ENCODE data around the gene IRF5. TPM values are rescaled to one million over a fixed set of nuclear protein-coding genes. Genes with fewer than 3 reads are reported as not detected.

Gene IRF5
- total RNA-seq (2022) (11.4 and 13.4 TPM in 2 replicates), Bru-seq, nascent RNA (percentile 42 among the genes with signal in this experiment), BruChase-seq, experiment 1, labeled RNA remaining after a 6-hour chase (percentile 45 among the genes with signal in this experiment), BruChase-seq, experiment 2, labeled RNA remaining after a 2-hour chase (percentile 50 among the genes with signal in this experiment)
- long read RNA-seq, partial matches to known transcripts, result 1 of 10 reads
- long read RNA-seq, other reads (novel, unspliced or antisense), result 5 of 10 reads

GRCh38 chr7:128937647-128938543 lies at the start of gene IRF5:
Gene IRF5, plus strand, starts transcription at chr7:128937927. Its CDS starts 4,155 bp downstream, at chr7:128942082.
- H3K27ac Mint-ChIP-seq (ENCODE audit: unreplicated experiment), result peak within 1 kb of the TSS; percentile 18
- H3K27me3 Mint-ChIP-seq (ENCODE audit: unreplicated experiment), result no peaks in the 10 kb centered on the region
- no peaks in the 10 kb centered on the region for H3K9me3 Mint-ChIP-seq (ENCODE audit: low read depth, unreplicated experiment)
- no TSS peak for BruUV-seq (replicated peaks)
- peak; percentile 81 for DNase-seq
- CTCF ChIA-PET, result no interaction called here
- peaks cover 18% of the 10 kb centered on the region for H3K36me3 Mint-ChIP-seq (ENCODE audit: insufficient read depth, unreplicated experiment)
- intact Hi-C loops (cut with micrococcal nuclease; ENCODE audit: unreplicated experiment), result no loop called here
- no peak for TF ChIP-seq CTCF (IDR thresholded peaks at IDR 0.05; ENCODE audit: unreplicated experiment)
- H3K4me3 Mint-ChIP-seq (ENCODE audit: low read depth, unreplicated experiment), result peak within 1 kb of the TSS; percentile 81
- H3K4me1 Mint-ChIP-seq (ENCODE audit: low read depth, unreplicated experiment), result peaks cover 17% of the 10 kb centered on the region

GRCh38 chr7:128888039-128888755 lies 49.5 kb upstream of the IRF5 start:
- Mint-ChIP-seq H3K36me3 (ENCODE audit: insufficient read depth, unreplicated experiment) (peaks cover 44% of the 10 kb centered on the region), H3K27ac (ENCODE audit: unreplicated experiment) (no peak overlapping the region), H3K4me3 (ENCODE audit: low read depth, unreplicated experiment) (no peak overlapping the region), H3K27me3 (ENCODE audit: unreplicated experiment) (no peaks in the 10 kb centered on the region), H3K4me1 (ENCODE audit: low read depth, unreplicated experiment) (peaks cover 17% of the 10 kb centered on the region), H3K9me3 (ENCODE audit: low read depth, unreplicated experiment) (no peaks in the 10 kb centered on the region)
- no TSS peak for BruUV-seq (replicated peaks)
- no peak for TF ChIP-seq CTCF (IDR thresholded peaks at IDR 0.05; ENCODE audit: unreplicated experiment)
- no peak for DNase-seq
- CTCF ChIA-PET, result interaction anchor here (0.6 kb wide), 1 partner anchor 465 kb away, joined by 4 read pairs; no protein-coding TSS in a partner anchor
- intact Hi-C loops (cut with micrococcal nuclease; ENCODE audit: unreplicated experiment), result no loop called here

GRCh38 chr7:128888756-128889095 lies 49.0 kb upstream of the IRF5 start:
- Mint-ChIP-seq H3K27ac (ENCODE audit: unreplicated experiment) (no peak overlapping the region), H3K27me3 (ENCODE audit: unreplicated experiment) (no peaks in the 10 kb centered on the region)

More at GRCh38 chr7:128888756-128889095, 49.0 kb upstream of the IRF5 start:
- intact Hi-C loops (cut with micrococcal nuclease; ENCODE audit: unreplicated experiment), result no loop called here
- no peak for TF ChIP-seq CTCF (IDR thresholded peaks at IDR 0.05; ENCODE audit: unreplicated experiment)
- DNase-seq, result no peak
- CTCF ChIA-PET, result interaction anchor here (0.6 kb wide), 1 partner anchor 466 kb away, joined by 4 read pairs; no protein-coding TSS in a partner anchor
- BruUV-seq (replicated peaks), result no TSS peak
- Mint-ChIP-seq H3K4me1 (ENCODE audit: low read depth, unreplicated experiment) (peaks cover 21% of the 10 kb centered on the region), H3K36me3 (ENCODE audit: insufficient read depth, unreplicated experiment) (peaks cover 50% of the 10 kb centered on the region), H3K4me3 (ENCODE audit: low read depth, unreplicated experiment) (no peak overlapping the region), H3K9me3 (ENCODE audit: low read depth, unreplicated experiment) (no peaks in the 10 kb centered on the region)

Data from Calu3 (cell line).